ENCODE data around the gene CSRP1. TPM values are rescaled to one million over a fixed set of nuclear protein-coding genes. Genes with fewer than 3 reads are reported as not detected.

CSRP1 gene
- total and polyA plus RNA-seq, 5 donors from 2014 or later: 63.8 to 115 (median 82.0) TPM

DNA sequence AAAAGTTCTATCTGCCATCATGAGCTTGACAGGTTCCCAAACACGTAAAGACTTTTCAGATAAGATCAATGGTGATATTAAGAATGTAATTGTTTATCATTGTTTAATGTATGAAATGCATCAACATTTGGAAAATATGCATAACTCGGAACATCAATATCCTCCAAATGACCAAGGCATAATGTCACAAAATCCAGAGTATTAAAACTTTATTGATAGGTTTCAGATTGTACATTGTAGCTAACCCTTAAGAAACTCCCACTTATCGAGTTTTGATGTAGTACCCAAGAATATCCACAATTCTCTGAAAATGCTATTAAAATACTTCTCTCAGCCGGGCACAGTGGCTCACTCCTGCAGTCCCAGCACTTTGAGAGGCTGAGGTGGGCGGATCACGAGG, 73.3 kb downstream of the CSRP1 start:
- no peak overlapping the region for H3K4me3 ChIP-seq (ENCODE audit: low read depth, low read length)
- no peaks in the 10 kb centered on the region for H3K36me3 ChIP-seq (ENCODE audit: control insufficient read depth, insufficient read depth, low read length)
- H3K4me1 Mint-ChIP-seq: peaks cover 0 to 6% (median 4%) of the 10 kb centered on the region in 4 donors
- H3K27me3 Mint-ChIP-seq: peaks cover 34% of the 10 kb centered on the region
- H3K27ac Mint-ChIP-seq: no peak overlapping the region
- DNase-seq (no peak), ATAC-seq (ENCODE audit: low read depth in 2 of 2) (no peak)
- H3K9me3 Mint-ChIP-seq: no peaks in the 10 kb centered on the region
- no peak overlapping the region for H3K27ac ChIP-seq (ENCODE audit: insufficient read depth, low read length, poor library complexity, severe bottlenecking)
- peaks cover 4% of the 10 kb centered on the region for H3K36me3 Mint-ChIP-seq
- no peaks in the 10 kb centered on the region for H3K27me3 ChIP-seq (ENCODE audit: control insufficient read depth, insufficient read depth, low read length)
- no peaks in the 10 kb centered on the region for H3K4me1 ChIP-seq (ENCODE audit: control insufficient read depth, insufficient read depth, low read length, poor library complexity, severe bottlenecking)
- H3K9me3 ChIP-seq (ENCODE audit: control insufficient read depth in 2 of 2, low read length in 2 of 2): no peaks in the 10 kb centered on the region
- no peak overlapping the region for H3K4me3 Mint-ChIP-seq

Other genes starting within 250 kb of the CSRP1 start
- not detected for gene PKP1, start 223.6 kb downstream of the CSRP1 start, total RNA-seq
- gene PKP1, start 223.6 kb downstream of the CSRP1 start, polyA plus RNA-seq: not detected
- gene TNNT2, start 129.4 kb downstream of the CSRP1 start, total RNA-seq: not detected
- gene TNNT2, start 129.4 kb downstream of the CSRP1 start, polyA plus RNA-seq: not detected
- not detected for gene LAD1, start 107.8 kb downstream of the CSRP1 start, total RNA-seq
- not detected for gene LAD1, start 107.8 kb downstream of the CSRP1 start, polyA plus RNA-seq
- not detected for gene TNNI1, start 85.4 kb downstream of the CSRP1 start, total RNA-seq
- gene TNNI1, start 85.4 kb downstream of the CSRP1 start, polyA plus RNA-seq: not detected
- gene PHLDA3, start 37.9 kb downstream of the CSRP1 start, total RNA-seq: 2.1 TPM
- gene PHLDA3, start 37.9 kb downstream of the CSRP1 start, polyA plus RNA-seq: 1 to 10 TPM in 2 of 4 donors, under 1 TPM in 2; 0.62 to 2.1 (median 1.1) TPM
- 4.9 TPM for gene NAV1, start 32.0 kb upstream of the CSRP1 start, total RNA-seq
- gene NAV1, start 32.0 kb upstream of the CSRP1 start, polyA plus RNA-seq: 1 to 10 TPM in 2 of 4 donors, under 1 TPM in 2; 0.39 to 1.7 (median 1.3) TPM